Measurements from ENCODE around the gene ZNF749.

GRCh38 chr19:57419439-57419838, 15.7 kb upstream of the ZNF749 start:
- TF ChIP-seq CTCF (IDR thresholded peaks at IDR 0.05): no peak
- TF ChIP-seq POLR2A (IDR thresholded peaks at IDR 0.05): no peak
